Panc1 (cell line): Measurements from ENCODE around the gene EFCAB10.

Experiments used
- POLR2AphosphoS5 ChIP-seq: IDR thresholded peaks from 2 replicates; pipeline ENCODE4 v1.6.1; 2012; ENCODE audit warnings: mild to moderate bottlenecking, low read depth, low read length, moderate library complexity
- SIN3A ChIP-seq: IDR thresholded peaks from 2 replicates; pipeline ENCODE4 v1.6.1; 2012; ENCODE audit warnings: low read depth, mild to moderate bottlenecking, low read length, moderate library complexity, borderline replicate concordance; ENCODE audit not compliant: insufficient read depth
- TCF7L2 ChIP-seq: IDR thresholded peaks from 2 replicates; pipeline ENCODE4 v1.6.1; 2011; ENCODE audit warnings: mild to moderate bottlenecking, low read depth, low read length, inconsistent platforms
- TF ChIP-seq, protein P1 (sequence below): fragments of 450-650 bp; IDR thresholded peaks from 2 replicates; pipeline ENCODE4 v1.5.1; 2017; ENCODE audit warnings: mild to moderate bottlenecking
- TF ChIP-seq, protein P2 (sequence below), 2 experiments: IDR thresholded peaks; 2 replicates each; pipeline ENCODE4 v1.6.1; 2011 to 2012; ENCODE audit warnings: low read depth in 2 of 2, control low read depth in 1 of 2, low read length in 1 of 2, mild to moderate bottlenecking in 1 of 2, moderate library complexity in 1 of 2; ENCODE audit not compliant: insufficient read depth in 1 of 2

DNA sequence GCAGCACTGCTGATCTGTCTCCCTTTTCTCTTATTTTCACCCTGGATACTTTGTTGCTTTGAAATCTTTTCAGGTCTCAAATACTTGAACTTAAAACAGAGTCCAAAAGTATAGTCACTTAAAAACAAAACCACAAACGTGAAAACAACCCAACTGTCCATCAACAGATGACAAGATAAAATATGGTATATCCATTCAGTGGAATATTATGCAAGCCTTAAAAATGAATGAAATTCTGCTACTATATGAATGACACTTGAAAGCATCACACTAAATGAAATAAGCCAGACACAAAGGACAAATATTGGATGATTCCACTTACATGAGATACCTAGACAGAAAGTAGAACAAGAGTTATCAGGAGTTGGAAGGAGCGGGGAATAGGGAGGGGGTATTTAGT is 44.7 kb upstream of the EFCAB10 start:
- TF ChIP-seq, protein P1, sequence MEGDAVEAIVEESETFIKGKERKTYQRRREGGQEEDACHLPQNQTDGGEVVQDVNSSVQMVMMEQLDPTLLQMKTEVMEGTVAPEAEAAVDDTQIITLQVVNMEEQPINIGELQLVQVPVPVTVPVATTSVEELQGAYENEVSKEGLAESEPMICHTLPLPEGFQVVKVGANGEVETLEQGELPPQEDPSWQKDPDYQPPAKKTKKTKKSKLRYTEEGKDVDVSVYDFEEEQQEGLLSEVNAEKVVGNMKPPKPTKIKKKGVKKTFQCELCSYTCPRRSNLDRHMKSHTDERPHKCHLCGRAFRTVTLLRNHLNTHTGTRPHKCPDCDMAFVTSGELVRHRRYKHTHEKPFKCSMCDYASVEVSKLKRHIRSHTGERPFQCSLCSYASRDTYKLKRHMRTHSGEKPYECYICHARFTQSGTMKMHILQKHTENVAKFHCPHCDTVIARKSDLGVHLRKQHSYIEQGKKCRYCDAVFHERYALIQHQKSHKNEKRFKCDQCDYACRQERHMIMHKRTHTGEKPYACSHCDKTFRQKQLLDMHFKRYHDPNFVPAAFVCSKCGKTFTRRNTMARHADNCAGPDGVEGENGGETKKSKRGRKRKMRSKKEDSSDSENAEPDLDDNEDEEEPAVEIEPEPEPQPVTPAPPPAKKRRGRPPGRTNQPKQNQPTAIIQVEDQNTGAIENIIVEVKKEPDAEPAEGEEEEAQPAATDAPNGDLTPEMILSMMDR = no peak
- TF ChIP-seq POLR2AphosphoS5 = no peak
- TF ChIP-seq TCF7L2 = no peak
- TF ChIP-seq, protein P2, sequence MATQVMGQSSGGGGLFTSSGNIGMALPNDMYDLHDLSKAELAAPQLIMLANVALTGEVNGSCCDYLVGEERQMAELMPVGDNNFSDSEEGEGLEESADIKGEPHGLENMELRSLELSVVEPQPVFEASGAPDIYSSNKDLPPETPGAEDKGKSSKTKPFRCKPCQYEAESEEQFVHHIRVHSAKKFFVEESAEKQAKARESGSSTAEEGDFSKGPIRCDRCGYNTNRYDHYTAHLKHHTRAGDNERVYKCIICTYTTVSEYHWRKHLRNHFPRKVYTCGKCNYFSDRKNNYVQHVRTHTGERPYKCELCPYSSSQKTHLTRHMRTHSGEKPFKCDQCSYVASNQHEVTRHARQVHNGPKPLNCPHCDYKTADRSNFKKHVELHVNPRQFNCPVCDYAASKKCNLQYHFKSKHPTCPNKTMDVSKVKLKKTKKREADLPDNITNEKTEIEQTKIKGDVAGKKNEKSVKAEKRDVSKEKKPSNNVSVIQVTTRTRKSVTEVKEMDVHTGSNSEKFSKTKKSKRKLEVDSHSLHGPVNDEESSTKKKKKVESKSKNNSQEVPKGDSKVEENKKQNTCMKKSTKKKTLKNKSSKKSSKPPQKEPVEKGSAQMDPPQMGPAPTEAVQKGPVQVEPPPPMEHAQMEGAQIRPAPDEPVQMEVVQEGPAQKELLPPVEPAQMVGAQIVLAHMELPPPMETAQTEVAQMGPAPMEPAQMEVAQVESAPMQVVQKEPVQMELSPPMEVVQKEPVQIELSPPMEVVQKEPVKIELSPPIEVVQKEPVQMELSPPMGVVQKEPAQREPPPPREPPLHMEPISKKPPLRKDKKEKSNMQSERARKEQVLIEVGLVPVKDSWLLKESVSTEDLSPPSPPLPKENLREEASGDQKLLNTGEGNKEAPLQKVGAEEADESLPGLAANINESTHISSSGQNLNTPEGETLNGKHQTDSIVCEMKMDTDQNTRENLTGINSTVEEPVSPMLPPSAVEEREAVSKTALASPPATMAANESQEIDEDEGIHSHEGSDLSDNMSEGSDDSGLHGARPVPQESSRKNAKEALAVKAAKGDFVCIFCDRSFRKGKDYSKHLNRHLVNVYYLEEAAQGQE (IDR thresholded peaks at IDR 0.05; ENCODE audit: insufficient read depth in 1 of 2, low read depth in 2 of 2, low read length in 1 of 2) = no peak
- TF ChIP-seq SIN3A = no peak
